Thyroid gland (tissue), 4 donors: Measurements from ENCODE around the gene ZNF385C. TPM values are rescaled to one million over a fixed set of nuclear protein-coding genes. Genes with fewer than 3 reads are reported as not detected.

Source experiments
- DNase-seq, 2 donors: peaks; one replicate each; pipeline ENCODE4 v3.0.0-alpha.2; 2019
- H3K27ac ChIP-seq, 3 donors: fragments of 200-600 bp; sonication (generic); 1 replicate in 2 of 3; 2 replicates in 1 of 3; pipeline ENCODE4 v1.5.1; 2016 to 2019; ENCODE audit warnings: mild to moderate bottlenecking in 1 of 3, moderate library complexity in 1 of 3
- H3K27me3 ChIP-seq: fragments of 200-600 bp; sonication (generic); one replicate; pipeline ENCODE4 v1.5.1; 2019
- H3K36me3 ChIP-seq, 2 donors: fragments of 200-600 bp; sonication (generic); one replicate each; pipeline ENCODE4 v1.5.1; 2016 to 2019
- H3K4me1 ChIP-seq, 2 donors: fragments of 200-600 bp; sonication (generic); one replicate each; pipeline ENCODE4 v1.5.1; 2017 to 2019
- H3K4me3 ChIP-seq, 3 donors: fragments of 200-600 bp; sonication (generic); replicated peaks in 1 of 3; 1 replicate in 2 of 3; 2 replicates in 1 of 3; pipeline ENCODE4 v1.5.1; 2016; ENCODE audit warnings: mild to moderate bottlenecking in 1 of 3
- H3K9me3 ChIP-seq: fragments of 200-600 bp; sonication (generic); one replicate; pipeline ENCODE4 v1.5.1; 2017
- POLR2A ChIP-seq, 2 donors: fragments of 450-650 bp; IDR thresholded peaks; one replicate each; pipeline ENCODE4 v1.6.1; 2017; ENCODE audit warnings: antibody characterized with exemption in 2 of 2, mild to moderate bottlenecking in 2 of 2, moderate library complexity in 1 of 2
- WGBS, 2 donors: methylation state at CpG; one replicate each; pipeline ENCODE4 v1.1.5; 2017; 5-methylcytosine and 5-hydroxymethylcytosine counted together
- intact Hi-C: fragments of 100-400 bp; cut with DNase I; formaldehyde crosslinking; loops from one replicate; pipeline ENCODE4 v1.15.1; 2023
- total RNA-seq, 4 donors: library from RNA; depleted of rRNA; stranded (reverse); fragments of >200 nt; gene quantifications; one replicate each; pipeline ENCODE4 v1.2.3, GENCODE V29; 2016
- TF ChIP-seq, protein P1 (sequence below), 6 experiments: fragments of 200-600 bp in 3 of 6; fragments of 450-650 bp in 3 of 6; sonication (generic) in 3 of 6; IDR thresholded peaks; one replicate each; pipeline ENCODE4 v1.5.1; 2016 to 2019; ENCODE audit warnings: antibody characterized with exemption in 6 of 6, mild to moderate bottlenecking in 2 of 6, inconsistent platforms in 1 of 6, moderate library complexity in 1 of 6

The ZNF385C gene
- total RNA-seq, 4 donors from 2014 or later: 0.22 to 0.54 TPM; not detected in 2

DNA sequence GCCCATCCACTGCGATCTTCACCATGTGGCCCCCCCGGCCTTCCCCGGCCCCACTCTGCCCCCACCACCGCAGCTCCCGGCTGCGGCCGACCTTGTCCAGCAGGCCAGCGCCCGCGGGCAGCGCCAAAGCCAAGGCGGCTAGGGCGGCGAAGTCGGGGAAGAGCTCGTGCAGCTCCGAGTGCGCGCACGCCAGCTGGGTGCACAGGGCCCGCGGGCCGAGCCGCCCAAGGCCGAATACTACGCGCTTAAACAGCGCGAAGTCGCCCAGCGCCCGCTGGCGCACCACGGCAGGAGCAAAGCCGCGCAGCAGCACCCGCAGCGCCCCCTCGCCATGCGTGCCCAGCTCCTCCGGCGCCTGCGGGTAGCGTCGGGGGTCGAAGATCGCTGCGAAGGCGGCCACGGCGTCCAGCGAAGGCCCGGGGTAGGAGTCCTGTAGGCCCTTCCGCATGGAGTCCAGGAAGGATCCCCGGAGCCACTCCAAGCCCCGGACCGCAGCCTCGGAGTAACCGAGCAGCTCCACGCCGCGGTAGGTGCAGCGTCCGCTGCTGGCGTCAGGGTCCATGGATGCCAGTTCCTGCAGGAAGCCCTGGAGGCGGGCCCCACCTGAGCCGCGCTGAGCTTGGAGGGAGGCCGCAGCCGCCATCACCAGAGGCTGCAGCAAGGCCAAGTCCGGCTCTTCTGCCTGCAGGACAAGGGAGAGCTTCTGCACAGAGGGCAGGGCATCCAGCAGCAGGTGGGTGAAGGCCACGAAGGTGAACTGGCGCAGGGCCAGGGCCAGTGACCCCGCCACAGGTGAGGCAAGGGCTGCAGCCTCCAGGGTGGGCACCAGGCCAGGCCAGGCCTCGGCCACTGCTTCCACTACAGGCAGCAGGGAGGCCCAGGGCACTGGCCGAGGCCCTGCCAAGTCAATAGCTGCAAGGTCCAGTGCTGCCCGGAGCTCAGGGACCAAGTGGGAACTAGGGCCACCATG, 58.2 kb downstream of the ZNF385C start:
- intact Hi-C loops: no loop called here
- H3K27me3 ChIP-seq: no peaks in the 10 kb centered on the region
- no peaks in the 10 kb centered on the region for H3K4me1 ChIP-seq
- no peak overlapping the region for H3K4me3 ChIP-seq
- 26 to 45% methylated on average over 29 to 41 of the region's 77 CpGs for WGBS, 2 donors
- H3K36me3 ChIP-seq: no peaks in the 10 kb centered on the region
- DNase-seq: no peak
- TF ChIP-seq POLR2A (IDR thresholded peaks at IDR 0.05): no peak
- TF ChIP-seq, protein P1, sequence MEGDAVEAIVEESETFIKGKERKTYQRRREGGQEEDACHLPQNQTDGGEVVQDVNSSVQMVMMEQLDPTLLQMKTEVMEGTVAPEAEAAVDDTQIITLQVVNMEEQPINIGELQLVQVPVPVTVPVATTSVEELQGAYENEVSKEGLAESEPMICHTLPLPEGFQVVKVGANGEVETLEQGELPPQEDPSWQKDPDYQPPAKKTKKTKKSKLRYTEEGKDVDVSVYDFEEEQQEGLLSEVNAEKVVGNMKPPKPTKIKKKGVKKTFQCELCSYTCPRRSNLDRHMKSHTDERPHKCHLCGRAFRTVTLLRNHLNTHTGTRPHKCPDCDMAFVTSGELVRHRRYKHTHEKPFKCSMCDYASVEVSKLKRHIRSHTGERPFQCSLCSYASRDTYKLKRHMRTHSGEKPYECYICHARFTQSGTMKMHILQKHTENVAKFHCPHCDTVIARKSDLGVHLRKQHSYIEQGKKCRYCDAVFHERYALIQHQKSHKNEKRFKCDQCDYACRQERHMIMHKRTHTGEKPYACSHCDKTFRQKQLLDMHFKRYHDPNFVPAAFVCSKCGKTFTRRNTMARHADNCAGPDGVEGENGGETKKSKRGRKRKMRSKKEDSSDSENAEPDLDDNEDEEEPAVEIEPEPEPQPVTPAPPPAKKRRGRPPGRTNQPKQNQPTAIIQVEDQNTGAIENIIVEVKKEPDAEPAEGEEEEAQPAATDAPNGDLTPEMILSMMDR (IDR thresholded peaks at IDR 0.05): no peak
- no peak overlapping the region for H3K27ac ChIP-seq
- H3K9me3 ChIP-seq: no peaks in the 10 kb centered on the region

DNA sequence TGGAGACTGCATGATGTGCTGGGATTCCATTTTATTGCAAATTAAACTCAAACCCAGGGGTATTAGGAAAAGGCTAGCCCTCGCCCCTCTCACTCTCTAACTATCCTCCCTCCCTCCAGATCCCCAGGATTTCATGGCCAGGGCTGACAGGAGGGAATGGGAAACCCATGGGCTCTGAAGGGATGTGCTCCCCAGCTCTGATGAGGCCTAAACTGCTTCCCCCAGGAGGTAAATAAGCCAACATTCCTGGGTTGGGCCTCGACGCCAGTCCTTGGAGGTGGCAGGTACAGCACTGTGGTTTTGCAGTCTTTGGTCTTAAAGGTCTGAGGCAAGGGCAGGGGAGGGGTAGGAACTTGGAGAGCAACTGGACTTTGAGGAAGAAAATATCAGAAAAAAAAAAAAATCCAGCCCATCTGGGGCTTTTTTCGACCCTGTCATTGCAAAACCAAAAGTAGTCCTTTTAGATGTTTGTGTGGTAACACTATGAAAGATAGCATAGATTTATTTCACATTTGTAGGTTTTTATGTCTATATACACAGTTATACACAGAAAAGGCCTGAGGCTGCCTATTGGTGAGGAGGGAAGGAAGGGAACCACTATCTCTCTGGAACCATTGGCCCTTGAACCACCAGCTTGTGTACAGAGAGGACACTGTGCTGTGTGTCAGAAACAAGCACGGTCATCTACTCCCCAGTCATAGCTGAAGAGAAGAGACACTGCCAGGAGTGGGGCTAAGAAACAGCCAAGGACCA, 59.9 kb downstream of the ZNF385C start:
- Histone ChIP-seq H3K4me3 (no peak overlapping the region), H3K4me1 (no peaks in the 10 kb centered on the region), H3K27ac (no peak overlapping the region), H3K9me3 (no peaks in the 10 kb centered on the region), H3K36me3 (no peaks in the 10 kb centered on the region), H3K27me3 (no peaks in the 10 kb centered on the region)
- TF ChIP-seq, protein P1 (IDR thresholded peaks at IDR 0.05): no peak
- no peak for TF ChIP-seq POLR2A (IDR thresholded peaks at IDR 0.05)
- no peak for DNase-seq
- 79 to 90% methylated on average over 5 of the region's 5 CpGs for WGBS, 2 donors
- intact Hi-C loops: no loop called here

DNA sequence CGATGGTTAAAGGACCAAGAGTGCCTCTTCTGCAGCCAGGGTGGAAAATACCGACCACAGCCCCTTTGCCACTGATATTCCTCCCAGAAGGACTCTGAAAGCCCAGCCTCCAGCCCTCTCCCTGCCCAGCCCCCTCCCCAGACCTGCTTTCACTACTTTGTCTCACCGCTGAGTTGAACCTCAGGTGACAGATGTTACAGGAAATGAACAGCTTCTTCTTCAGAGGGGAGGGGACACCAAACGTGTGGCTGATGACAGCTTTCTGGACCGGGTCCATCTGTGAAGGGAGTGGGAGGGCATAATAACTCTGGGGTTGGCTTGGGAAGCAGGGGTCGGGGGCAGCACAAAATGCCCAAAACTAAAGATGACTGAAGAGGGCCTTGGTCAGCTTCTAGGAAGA, 64.2 kb downstream of the ZNF385C start:
- intact Hi-C loops: no loop called here
- no peak overlapping the region for H3K4me3 ChIP-seq
- no peak for TF ChIP-seq POLR2A (IDR thresholded peaks at IDR 0.05)
- TF ChIP-seq, protein P1 (IDR thresholded peaks at IDR 0.05): no peak
- WGBS, 2 donors: 49 to 62% methylated on average over 6 of the region's 6 CpGs
- no peaks in the 10 kb centered on the region for H3K9me3 ChIP-seq
- H3K36me3 ChIP-seq: no peaks in the 10 kb centered on the region
- DNase-seq: no peak
- H3K4me1 ChIP-seq: no peaks in the 10 kb centered on the region
- no peak overlapping the region for H3K27ac ChIP-seq
- no peaks in the 10 kb centered on the region for H3K27me3 ChIP-seq

DNA sequence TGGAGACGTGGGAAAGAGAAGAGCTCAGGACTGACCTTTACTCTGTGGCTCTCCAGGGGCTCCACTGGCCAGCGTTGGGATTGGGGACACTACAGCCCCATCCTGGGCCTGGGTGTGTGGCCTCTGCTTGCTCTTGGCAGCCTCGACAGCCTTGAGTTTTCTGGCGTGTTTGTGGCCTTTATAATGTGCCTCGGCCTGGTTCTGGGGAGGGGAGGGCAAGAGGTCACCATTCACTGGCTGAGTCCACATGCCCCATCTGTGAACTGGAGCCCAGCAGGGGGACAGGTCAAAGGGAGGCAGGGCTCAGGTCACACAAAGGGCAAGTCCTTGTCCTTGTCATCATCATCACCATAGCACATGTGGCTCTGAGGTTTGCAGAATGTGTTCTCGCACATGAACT, 66.7 kb downstream of the ZNF385C start:
- no peak for TF ChIP-seq POLR2A (IDR thresholded peaks at IDR 0.05)
- TF ChIP-seq, protein P1 (IDR thresholded peaks at IDR 0.05): no peak
- Histone ChIP-seq H3K36me3 (no peaks in the 10 kb centered on the region), H3K27ac (no peak overlapping the region), H3K9me3 (no peaks in the 10 kb centered on the region), H3K4me1 (no peaks in the 10 kb centered on the region), H3K4me3 (no peak overlapping the region), H3K27me3 (no peaks in the 10 kb centered on the region)
- 75 to 77% methylated on average over 6 of the region's 6 CpGs for WGBS, 2 donors
- no peak for DNase-seq
- intact Hi-C loops: no loop called here

DNA sequence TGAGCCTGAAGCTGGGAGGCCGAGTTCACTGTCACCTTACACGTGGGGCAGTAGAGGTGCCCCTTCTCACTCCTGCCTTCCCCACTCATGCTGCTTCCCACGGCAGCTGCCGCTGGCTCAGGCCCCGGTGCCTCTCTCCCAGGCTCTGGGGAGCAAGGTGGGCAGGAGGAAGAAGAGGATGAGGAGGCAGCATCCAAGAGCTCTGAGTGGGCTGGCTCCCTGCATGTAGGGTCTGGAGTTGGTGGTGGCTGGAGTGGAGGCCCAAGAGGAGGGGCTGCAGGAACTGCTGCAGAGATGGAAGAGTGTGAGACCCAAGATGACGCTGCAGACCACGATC, 69.5 kb downstream of the ZNF385C start:
- Histone ChIP-seq H3K36me3 (peaks cover 4 to 5% of the 10 kb centered on the region in 2 donors), H3K9me3 (no peaks in the 10 kb centered on the region), H3K27me3 (no peaks in the 10 kb centered on the region), H3K4me1 (peaks cover 0 to 16% of the 10 kb centered on the region in 2 donors), H3K27ac (no peak overlapping the region), H3K4me3 (no peak overlapping the region)
- TF ChIP-seq POLR2A (IDR thresholded peaks at IDR 0.05): no peak
- TF ChIP-seq, protein P1 (IDR thresholded peaks at IDR 0.05): no peak
- no peak for DNase-seq
- intact Hi-C loops: no loop called here
- WGBS, 2 donors: 66 to 69% methylated on average over 7 of the region's 7 CpGs
